Peyer's patch (tissue), 4 donors: Measurements from ENCODE around the gene SLC66A1. TPM values are rescaled to one million over a fixed set of nuclear protein-coding genes. Genes with fewer than 3 reads are reported as not detected.

ENCODE experiments used
- DNase-seq, 3 donors: peaks; one replicate each; pipeline ENCODE4 v3.0.0-alpha.2; 2017 to 2019
- H3K27ac ChIP-seq, 4 donors: fragments of 200-600 bp; sonication (generic); one replicate each; pipeline ENCODE4 v1.5.1; 2016 to 2019
- H3K27me3 ChIP-seq, 2 donors: fragments of 200-600 bp; sonication (generic); one replicate each; pipeline ENCODE4 v1.5.1; 2019
- H3K36me3 ChIP-seq, 3 donors: fragments of 200-600 bp; sonication (generic); one replicate each; pipeline ENCODE4 v1.5.1; 2016 to 2019
- H3K4me1 ChIP-seq, 4 donors: fragments of 200-600 bp; sonication (generic); one replicate each; pipeline ENCODE4 v1.5.1; 2016 to 2019
- H3K4me3 ChIP-seq, 4 donors: fragments of 200-600 bp; sonication (generic); 1 replicate in 3 of 4; 2 replicates in 1 of 4; pipeline ENCODE4 v1.5.1; 2016 to 2019; ENCODE audit warnings: mild to moderate bottlenecking in 1 of 4
- H3K9me3 ChIP-seq, 4 donors: fragments of 200-600 bp; sonication (generic); one replicate each; pipeline ENCODE4 v1.5.1; 2016 to 2019; ENCODE audit warnings: mild to moderate bottlenecking in 1 of 4
- POLR2A ChIP-seq, 2 donors: fragments of 450-650 bp; IDR thresholded peaks; one replicate each; pipeline ENCODE4 v1.5.1; 2017; ENCODE audit warnings: antibody characterized with exemption in 2 of 2, mild to moderate bottlenecking in 2 of 2, moderate library complexity in 2 of 2
- total RNA-seq, 4 donors: library from RNA; depleted of rRNA; stranded (reverse); fragments of >200 nt; gene quantifications; one replicate each; pipeline ENCODE4 v1.1.0, GENCODE V29; 2016
- TF ChIP-seq, protein P1 (sequence below), 6 experiments: fragments of 450-650 bp in 4 of 6; fragments of 200-600 bp in 2 of 6; sonication (generic) in 1 of 6; IDR thresholded peaks; one replicate each; pipeline ENCODE4 v1.5.1; 2017 to 2019; ENCODE audit warnings: antibody characterized with exemption in 6 of 6, mild to moderate bottlenecking in 3 of 6, moderate library complexity in 1 of 6

The SLC66A1 gene
- total RNA-seq, 4 donors from 2014 or later: 19.0 to 76.8 (median 45.0) TPM

DNA sequence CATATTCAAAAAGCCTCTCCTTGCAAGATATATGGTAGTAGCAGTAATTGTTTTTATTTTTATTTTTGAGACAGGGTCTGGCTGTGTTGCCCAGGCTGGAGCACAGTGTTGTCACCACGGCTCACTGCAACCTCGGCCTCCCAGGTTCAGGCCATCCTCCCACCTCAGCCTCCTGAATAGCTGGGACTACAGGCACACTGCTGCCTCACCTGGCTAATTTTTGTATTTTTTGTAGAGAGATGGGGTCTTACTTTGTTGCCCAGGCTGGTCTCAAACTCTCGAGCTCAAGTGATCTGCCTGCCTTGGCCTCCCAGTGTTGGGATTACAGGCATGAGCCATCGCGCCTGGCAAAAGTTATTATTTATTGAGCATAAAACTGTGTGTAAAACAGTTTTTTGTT, 38.4 kb downstream of the SLC66A1 start:
- H3K27me3 ChIP-seq: no peaks in the 10 kb centered on the region

GRCh38 chr1:19351873-19352272, 39.7 kb downstream of the SLC66A1 start:
- TF ChIP-seq, protein P1, sequence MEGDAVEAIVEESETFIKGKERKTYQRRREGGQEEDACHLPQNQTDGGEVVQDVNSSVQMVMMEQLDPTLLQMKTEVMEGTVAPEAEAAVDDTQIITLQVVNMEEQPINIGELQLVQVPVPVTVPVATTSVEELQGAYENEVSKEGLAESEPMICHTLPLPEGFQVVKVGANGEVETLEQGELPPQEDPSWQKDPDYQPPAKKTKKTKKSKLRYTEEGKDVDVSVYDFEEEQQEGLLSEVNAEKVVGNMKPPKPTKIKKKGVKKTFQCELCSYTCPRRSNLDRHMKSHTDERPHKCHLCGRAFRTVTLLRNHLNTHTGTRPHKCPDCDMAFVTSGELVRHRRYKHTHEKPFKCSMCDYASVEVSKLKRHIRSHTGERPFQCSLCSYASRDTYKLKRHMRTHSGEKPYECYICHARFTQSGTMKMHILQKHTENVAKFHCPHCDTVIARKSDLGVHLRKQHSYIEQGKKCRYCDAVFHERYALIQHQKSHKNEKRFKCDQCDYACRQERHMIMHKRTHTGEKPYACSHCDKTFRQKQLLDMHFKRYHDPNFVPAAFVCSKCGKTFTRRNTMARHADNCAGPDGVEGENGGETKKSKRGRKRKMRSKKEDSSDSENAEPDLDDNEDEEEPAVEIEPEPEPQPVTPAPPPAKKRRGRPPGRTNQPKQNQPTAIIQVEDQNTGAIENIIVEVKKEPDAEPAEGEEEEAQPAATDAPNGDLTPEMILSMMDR (IDR thresholded peaks at IDR 0.05): no peak
- TF ChIP-seq POLR2A (IDR thresholded peaks at IDR 0.05): no peak
- Histone ChIP-seq H3K27ac (peak overlapping the region in 2 of 4 donors; percentile 25 to 37), H3K4me3 (no peak overlapping the region), H3K27me3 (no peaks in the 10 kb centered on the region), H3K4me1 (peaks cover 0 to 15% (median 0%) of the 10 kb centered on the region in 4 donors), H3K36me3 (peaks cover 0 to 79% (median 0%) of the 10 kb centered on the region in 3 donors), H3K9me3 (no peaks in the 10 kb centered on the region)
- no peak for DNase-seq

More for the DNA sequence above, 38.4 kb downstream of the SLC66A1 start:
- TF ChIP-seq, protein P1 (IDR thresholded peaks at IDR 0.05): no peak
- TF ChIP-seq POLR2A (IDR thresholded peaks at IDR 0.05): no peak
- DNase-seq: no peak
- H3K4me1 ChIP-seq: peaks cover 0 to 15% (median 0%) of the 10 kb centered on the region in 4 donors
- H3K36me3 ChIP-seq: peaks cover 0 to 70% (median 0%) of the 10 kb centered on the region in 3 donors
- H3K9me3 ChIP-seq: no peaks in the 10 kb centered on the region
- H3K27ac ChIP-seq: no peak overlapping the region
- H3K4me3 ChIP-seq: no peak overlapping the region

- no peak overlapping the region for H3K4me3 ChIP-seq
- peaks cover 0 to 89% (median 0%) of the 10 kb centered on the region in 3 donors for H3K36me3 ChIP-seq
- no peak for DNase-seq
- H3K4me1 ChIP-seq: peaks cover 0 to 15% (median 0%) of the 10 kb centered on the region in 4 donors
- no peak for TF ChIP-seq POLR2A (IDR thresholded peaks at IDR 0.05)
- TF ChIP-seq, protein P1 (IDR thresholded peaks at IDR 0.05): no peak
- H3K27me3 ChIP-seq: no peaks in the 10 kb centered on the region
- H3K27ac ChIP-seq: peak overlapping the region in 2 of 4 donors; percentile 40 to 43
- H3K9me3 ChIP-seq: no peaks in the 10 kb centered on the region
Measured at GRCh38 chr1:19352839-19353238, 40.7 kb downstream of the SLC66A1 start.

DNA sequence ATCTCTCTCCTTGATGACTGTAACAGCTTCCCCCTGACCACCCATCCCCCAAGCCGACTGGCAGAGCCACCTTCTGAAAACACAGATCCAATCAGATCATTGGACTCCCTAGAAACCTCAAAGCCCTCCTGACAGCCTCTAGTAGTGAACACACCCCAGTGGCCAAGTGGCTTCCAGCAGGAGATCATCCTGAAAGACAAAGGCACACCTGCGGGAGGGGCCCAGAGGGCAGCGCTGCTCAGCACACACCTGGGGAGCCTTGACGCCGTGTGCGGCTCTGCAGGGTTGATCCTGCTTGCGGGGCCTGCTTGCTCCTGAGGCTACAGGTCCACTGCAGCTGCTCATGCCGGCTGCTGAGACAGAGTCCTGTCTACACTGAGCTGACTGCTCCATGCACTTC, 41.5 kb downstream of the SLC66A1 start:
- DNase-seq: no peak
- no peaks in the 10 kb centered on the region for H3K9me3 ChIP-seq
- peaks cover 0 to 15% (median 0%) of the 10 kb centered on the region in 4 donors for H3K4me1 ChIP-seq
- peaks cover 0 to 93% (median 0%) of the 10 kb centered on the region in 3 donors for H3K36me3 ChIP-seq
- H3K27me3 ChIP-seq: no peaks in the 10 kb centered on the region
- H3K27ac ChIP-seq: peak overlapping the region in 1 of 4 donors; percentile 40
- H3K4me3 ChIP-seq: no peak overlapping the region
- TF ChIP-seq, protein P1 (IDR thresholded peaks at IDR 0.05): no peak

DNA sequence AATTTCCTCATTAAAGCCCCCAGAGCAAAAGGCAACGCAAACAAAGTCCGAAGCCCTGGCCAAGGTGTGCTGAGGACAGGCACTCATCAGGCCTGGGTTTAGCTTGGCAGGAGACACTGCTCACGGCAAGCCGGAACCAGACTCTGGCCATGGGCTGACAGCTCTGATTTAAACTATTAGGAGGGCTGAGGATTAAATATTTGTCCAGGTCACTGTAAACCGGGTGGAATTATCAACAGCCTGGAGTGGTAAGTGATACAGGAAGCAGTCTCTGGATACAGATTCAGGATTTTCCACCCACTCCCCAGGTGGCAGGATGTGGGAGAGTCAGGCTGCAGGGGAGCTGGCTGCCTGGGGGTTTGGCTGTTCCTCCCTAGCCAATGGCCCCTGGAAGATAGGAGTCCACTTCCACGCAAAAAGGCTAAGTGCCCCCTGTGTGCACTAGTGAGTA, 42.4 kb downstream of the SLC66A1 start:
- Histone ChIP-seq H3K27me3 (no peaks in the 10 kb centered on the region), H3K27ac (no peak overlapping the region), H3K36me3 (peaks cover 0 to 83% (median 0%) of the 10 kb centered on the region in 3 donors), H3K4me3 (no peak overlapping the region), H3K4me1 (peaks cover 0 to 15% (median 0%) of the 10 kb centered on the region in 4 donors), H3K9me3 (no peaks in the 10 kb centered on the region)
- TF ChIP-seq, protein P1 (IDR thresholded peaks at IDR 0.05): no peak
- no peak for TF ChIP-seq POLR2A (IDR thresholded peaks at IDR 0.05)
- no peak for DNase-seq
